ENCODE data around the gene SCAF4.
"Not testable (repeated sequence)": the region's sequence is repeated elsewhere in the genome, so short reads cannot be mapped to it uniquely, and the experiment has no call there.

Gene SCAF4

GRCh38 chr21:31731857-31732596, at the start of gene SCAF4:
TSS of gene SCAF4 (minus strand) at chr21:31732118. CDS start at chr21:31731692, 426 bp downstream.
- peak; percentile 73 to 74 for DNase-seq (ENCODE audit: low read depth in 2 of 2)

- no peak for DNase-seq (ENCODE audit: low read depth in 2 of 2)
Measured at GRCh38 chr21:31780944-31781343, 49.0 kb upstream of the SCAF4 start.

GRCh38 chr21:31778546-31778945, 46.6 kb upstream of the SCAF4 start:
- DNase-seq (ENCODE audit: low read depth in 2 of 2), result no peak

GRCh38 chr21:31777857-31778256, 45.9 kb upstream of the SCAF4 start:
- no peak for DNase-seq (ENCODE audit: low read depth in 2 of 2)

- DNase-seq (ENCODE audit: low read depth in 2 of 2), result no peak
Measured at GRCh38 chr21:31774031-31774430, 42.1 kb upstream of the SCAF4 start.

GRCh38 chr21:31772674-31773555, 41.0 kb upstream of the SCAF4 start:
- no peak for DNase-seq (ENCODE audit: low read depth in 2 of 2)

GRCh38 chr21:31771685-31772084, 39.8 kb upstream of the SCAF4 start:
- no peak for DNase-seq (ENCODE audit: low read depth in 2 of 2)

GRCh38 chr21:31768710-31769109, 36.8 kb upstream of the SCAF4 start:
- DNase-seq (ENCODE audit: low read depth in 2 of 2), result no peak

GRCh38 chr21:31766899-31767298, 35.0 kb upstream of the SCAF4 start:
- no peak for DNase-seq (ENCODE audit: low read depth in 2 of 2)

GRCh38 chr21:31765850-31766249, 33.9 kb upstream of the SCAF4 start:
- not testable (repeated sequence) for DNase-seq (ENCODE audit: low read depth in 2 of 2)

- no peak for DNase-seq (ENCODE audit: low read depth in 2 of 2)
Measured at GRCh38 chr21:31760931-31761330, 29.0 kb upstream of the SCAF4 start.

- no peak for DNase-seq (ENCODE audit: low read depth in 2 of 2)
Measured at GRCh38 chr21:31756787-31757186, 24.9 kb upstream of the SCAF4 start.

- no peak for DNase-seq (ENCODE audit: low read depth in 2 of 2)
Measured at GRCh38 chr21:31755027-31755426, 23.1 kb upstream of the SCAF4 start.

- no peak for DNase-seq (ENCODE audit: low read depth in 2 of 2)
Measured at GRCh38 chr21:31754708-31754960, 22.7 kb upstream of the SCAF4 start.

GRCh38 chr21:31753949-31754707, 22.2 kb upstream of the SCAF4 start:
- DNase-seq (ENCODE audit: low read depth in 2 of 2), result no peak

- no peak for DNase-seq (ENCODE audit: low read depth in 2 of 2)
Measured at GRCh38 chr21:31752967-31753366, 21.0 kb upstream of the SCAF4 start.

- DNase-seq (ENCODE audit: low read depth in 2 of 2), result no peak
Measured at GRCh38 chr21:31752352-31752751, 20.4 kb upstream of the SCAF4 start.

GRCh38 chr21:31750843-31751242, 18.9 kb upstream of the SCAF4 start:
- no peak for DNase-seq (ENCODE audit: low read depth in 2 of 2)

- no peak for DNase-seq (ENCODE audit: low read depth in 2 of 2)
Measured at GRCh38 chr21:31744182-31744800, 12.4 kb upstream of the SCAF4 start.

GRCh38 chr21:31743712-31744111, 11.8 kb upstream of the SCAF4 start:
- DNase-seq (ENCODE audit: low read depth in 2 of 2), result no peak

GRCh38 chr21:31741116-31741515, 9.2 kb upstream of the SCAF4 start:
- no peak for DNase-seq (ENCODE audit: low read depth in 2 of 2)
